Measurements from ENCODE around the gene FBN1.

The FBN1 gene

GRCh38 chr15:48671103-48672022, 25.9 kb upstream of the FBN1 start:
- no peak overlapping the region for H2AFZ ChIP-seq (ENCODE audit: low read length)
- H3K27me3 ChIP-seq (replicated peaks; ENCODE audit: insufficient read depth, low read length) = no peaks in the 10 kb centered on the region
- H3K27ac ChIP-seq (ENCODE audit: low read length) = no peak overlapping the region
- no peak overlapping the region for H3K9ac ChIP-seq (ENCODE audit: low read length)
- TF ChIP-seq EZH2 (optimal IDR thresholded peaks at IDR 0.05; ENCODE audit: low read depth, low read length) (no peak), EZH2phosphoT487 (IDR thresholded peaks at IDR 0.05; ENCODE audit: low read length) (no peak), CTCF (IDR thresholded peaks at IDR 0.05; ENCODE audit: low read length) (no peak)
- H3F3A ChIP-seq (ENCODE audit: insufficient read depth, low read length) = no peaks in the 10 kb centered on the region
- H3K9me3 ChIP-seq (replicated peaks; ENCODE audit: insufficient read depth, low read length) = no peaks in the 10 kb centered on the region
- no peak for DNase-seq
- H3K4me2 ChIP-seq (ENCODE audit: low read depth, low read length) = no peak overlapping the region
- H3K9me2 ChIP-seq (replicated peaks; ENCODE audit: insufficient read depth, low read length) = no peaks in the 10 kb centered on the region
- H3K79me2 ChIP-seq (ENCODE audit: low read length) = no peaks in the 10 kb centered on the region
- H3K4me3 ChIP-seq (ENCODE audit: low read length) = no peak overlapping the region
- H3K4me1 ChIP-seq (ENCODE audit: low read length) = no peaks in the 10 kb centered on the region
- no peaks in the 10 kb centered on the region for H4K20me1 ChIP-seq (ENCODE audit: insufficient read depth, low read length)
- H3K36me3 ChIP-seq (replicated peaks; ENCODE audit: insufficient read depth, low read length) = no peaks in the 10 kb centered on the region

- Histone ChIP-seq H2AFZ (ENCODE audit: low read length) (no peak overlapping the region), H3K4me3 (ENCODE audit: low read length) (no peak overlapping the region), H3K9me2 (replicated peaks; ENCODE audit: insufficient read depth, low read length) (no peaks in the 10 kb centered on the region), H3F3A (ENCODE audit: insufficient read depth, low read length) (no peaks in the 10 kb centered on the region), H3K9me3 (replicated peaks; ENCODE audit: insufficient read depth, low read length) (no peaks in the 10 kb centered on the region), H3K36me3 (replicated peaks; ENCODE audit: insufficient read depth, low read length) (no peaks in the 10 kb centered on the region), H3K4me1 (ENCODE audit: low read length) (no peaks in the 10 kb centered on the region), H3K4me2 (ENCODE audit: low read depth, low read length) (no peak overlapping the region), H3K27ac (ENCODE audit: low read length) (no peak overlapping the region), H3K27me3 (replicated peaks; ENCODE audit: insufficient read depth, low read length) (no peaks in the 10 kb centered on the region), H3K9ac (ENCODE audit: low read length) (no peak overlapping the region), H4K20me1 (ENCODE audit: insufficient read depth, low read length) (no peaks in the 10 kb centered on the region), H3K79me2 (ENCODE audit: low read length) (no peaks in the 10 kb centered on the region)
- TF ChIP-seq EZH2phosphoT487 (IDR thresholded peaks at IDR 0.05; ENCODE audit: low read length) (no peak), CTCF (IDR thresholded peaks at IDR 0.05; ENCODE audit: low read length) (no peak), EZH2 (optimal IDR thresholded peaks at IDR 0.05; ENCODE audit: low read depth, low read length) (no peak)
- DNase-seq = no peak
Measured at GRCh38 chr15:48667701-48668100, 22.2 kb upstream of the FBN1 start.

GRCh38 chr15:48664436-48664835, 18.9 kb upstream of the FBN1 start:
- H3K9me3 ChIP-seq (replicated peaks; ENCODE audit: insufficient read depth, low read length) = no peaks in the 10 kb centered on the region
- no peak overlapping the region for H3K4me2 ChIP-seq (ENCODE audit: low read depth, low read length)
- no peaks in the 10 kb centered on the region for H3K4me1 ChIP-seq (ENCODE audit: low read length)
- no peaks in the 10 kb centered on the region for H3K9me2 ChIP-seq (replicated peaks; ENCODE audit: insufficient read depth, low read length)
- no peaks in the 10 kb centered on the region for H4K20me1 ChIP-seq (ENCODE audit: insufficient read depth, low read length)
- DNase-seq = no peak
- H3K36me3 ChIP-seq (replicated peaks; ENCODE audit: insufficient read depth, low read length) = no peaks in the 10 kb centered on the region
- H3K27ac ChIP-seq (ENCODE audit: low read length) = no peak overlapping the region
- no peak overlapping the region for H3K4me3 ChIP-seq (ENCODE audit: low read length)
- no peaks in the 10 kb centered on the region for H3K27me3 ChIP-seq (replicated peaks; ENCODE audit: insufficient read depth, low read length)
- no peak overlapping the region for H3K9ac ChIP-seq (ENCODE audit: low read length)
- H3F3A ChIP-seq (ENCODE audit: insufficient read depth, low read length) = no peaks in the 10 kb centered on the region
- no peak for TF ChIP-seq EZH2 (optimal IDR thresholded peaks at IDR 0.05; ENCODE audit: low read depth, low read length)
- no peak for TF ChIP-seq EZH2phosphoT487 (IDR thresholded peaks at IDR 0.05; ENCODE audit: low read length)
- no peak for TF ChIP-seq CTCF (IDR thresholded peaks at IDR 0.05; ENCODE audit: low read length)
- H3K79me2 ChIP-seq (ENCODE audit: low read length) = no peaks in the 10 kb centered on the region
- no peak overlapping the region for H2AFZ ChIP-seq (ENCODE audit: low read length)

Data from MM.1S (cell line).